Panc1 (cell line): ENCODE data around the gene RGS9.

Source experiments
- CTCF ChIP-seq: fragments of 450-650 bp; IDR thresholded peaks from 2 replicates; pipeline ENCODE4 v1.5.1; 2017; ENCODE audit warnings: mild to moderate bottlenecking
- POLR2AphosphoS5 ChIP-seq: IDR thresholded peaks from 2 replicates; pipeline ENCODE4 v1.6.1; 2012; ENCODE audit warnings: mild to moderate bottlenecking, low read depth, low read length, moderate library complexity
- REST ChIP-seq, 2 experiments: IDR thresholded peaks; 2 replicates each; pipeline ENCODE4 v1.6.1; 2011 to 2012; ENCODE audit warnings: low read depth in 2 of 2, control low read depth in 1 of 2, low read length in 1 of 2, mild to moderate bottlenecking in 1 of 2, moderate library complexity in 1 of 2; ENCODE audit not compliant: insufficient read depth in 1 of 2

GRCh38 chr17:65265276-65265675, 128.1 kb downstream of the RGS9 start:
- TF ChIP-seq CTCF = no peak
- no peak for TF ChIP-seq POLR2AphosphoS5
- no peak for TF ChIP-seq REST (IDR thresholded peaks at IDR 0.05; ENCODE audit: insufficient read depth in 1 of 2, low read depth in 2 of 2, low read length in 1 of 2)
